Right lobe of liver (tissue), 6 donors: Measurements from ENCODE around the gene INMT. TPM values are rescaled to one million over a fixed set of nuclear protein-coding genes. Genes with fewer than 3 reads are reported as not detected.

Experiments used
- ATAC-seq, 4 donors: fragments of 200-7000 bp; cut with Tn5 transposase; one replicate each; pipeline ENCODE4 v1.9.1; 2020; ENCODE audit warnings: mild to moderate bottlenecking in 4 of 4, moderate library complexity in 4 of 4
- DNase-seq, 3 donors: peaks; one replicate each; pipeline ENCODE4 v3.0.0-alpha.2; 2020
- H3K27ac ChIP-seq, 3 donors: fragments of 200-600 bp; one replicate each; pipeline ENCODE4 v1.8.0; 2022
- H3K27me3 ChIP-seq, 2 donors: fragments of 200-600 bp; one replicate each; pipeline ENCODE4 v1.8.0; 2022
- H3K36me3 ChIP-seq, 4 donors: fragments of 200-600 bp; sonication (generic) in 1 of 4; one replicate each; pipeline versions ENCODE4 v1.5.1 to v1.8.0; 2017 to 2022; ENCODE audit warnings: control low read depth in 1 of 4
- H3K4me1 ChIP-seq, 4 donors: fragments of 200-600 bp; sonication (generic) in 1 of 4; one replicate each; pipeline versions ENCODE4 v1.5.1 to v1.8.0; 2017 to 2022; ENCODE audit warnings: control low read depth in 1 of 4
- H3K4me3 ChIP-seq, 3 donors: fragments of 200-600 bp; one replicate each; pipeline ENCODE4 v1.8.0; 2022
- H3K9me3 ChIP-seq, 4 donors: fragments of 200-600 bp; sonication (generic) in 1 of 4; one replicate each; pipeline versions ENCODE4 v1.5.1 to v1.8.0; 2017 to 2022; ENCODE audit warnings: control low read depth in 1 of 4
- CTCF ChIP-seq, 4 donors: fragments of 200-600 bp in 3 of 4; fragments of 450-650 bp in 1 of 4; IDR thresholded peaks; one replicate each; pipeline versions ENCODE4 v1.5.1 to v1.8.0; 2016 to 2022; ENCODE audit warnings: antibody characterized with exemption in 4 of 4, mild to moderate bottlenecking in 2 of 4
- POLR2A ChIP-seq: fragments of 450-650 bp; IDR thresholded peaks from one replicate; pipeline ENCODE4 v1.6.1; 2017; ENCODE audit warnings: antibody characterized with exemption, mild to moderate bottlenecking
- WGBS: methylation state at CpG from one replicate; pipeline ENCODE4 v1.1.6; 2018; ENCODE audit warnings: low coverage, low lambda C conversion rate; ENCODE audit not compliant: insufficient coverage; ENCODE audit errors: missing lambda C conversion rate; 5-methylcytosine and 5-hydroxymethylcytosine counted together
- intact Hi-C, 2 donors: fragments of 100-400 bp; cut with DNase I; formaldehyde crosslinking; loops; one replicate each; pipeline versions ENCODE4 v1.11.2 to v1.14.1; 2022
- total RNA-seq, 6 experiments: library from RNA; depleted of rRNA in 2 of 6; stranded (reverse); fragments of >200 nt in 2 of 6; fragmentation: NEBNext Ultra II Directional in 3 of 6; extraction: Animal tissue kit (Norgen Biotek cat#: 25700) in 3 of 6; gene quantifications; one replicate each; pipeline versions ENCODE4 v1.1.0 to v1.2.4, GENCODE V29; 2016 to 2023
- donor health status: DM: no; HTN: yes; CAD: no.
- donor health status: DM: no; HTN: no; CAD: no.
- donor health status: DM: no; HTN: no; CAD: no.
- donor health status: DM: no; HTN: yes; CAD: no.
- donor health status: DM: no; HTN: yes; CAD: no.

Gene INMT
- total RNA-seq, 6 experiments from 2014 or later = 14.7 to 58.9 (median 35.5) TPM

GRCh38 chr7:30733216-30733615, 18.7 kb upstream of the INMT start:
- no peak overlapping the region for H3K4me3 ChIP-seq
- intact Hi-C loops = no loop called here
- no peaks in the 10 kb centered on the region for H3K9me3 ChIP-seq
- no peaks in the 10 kb centered on the region for H3K27me3 ChIP-seq
- no peak for TF ChIP-seq POLR2A
- no peak for TF ChIP-seq CTCF (IDR thresholded peaks at IDR 0.05)
- no CpG with 5 or more reads among the region's 6 CpGs for WGBS
- no peak overlapping the region for H3K27ac ChIP-seq
- DNase-seq (no peak), ATAC-seq (peak in 1 of 4 donors; percentile 12)
- H3K4me1 ChIP-seq = no peaks in the 10 kb centered on the region
- no peaks in the 10 kb centered on the region for H3K36me3 ChIP-seq

GRCh38 chr7:30733691-30734090, 18.2 kb upstream of the INMT start:
- intact Hi-C loops = no loop called here
- H3K27me3 ChIP-seq = no peaks in the 10 kb centered on the region
- no peak for TF ChIP-seq CTCF (IDR thresholded peaks at IDR 0.05)
- TF ChIP-seq POLR2A = no peak
- WGBS = 83% methylated on average over 1 of the region's 11 CpGs
- H3K36me3 ChIP-seq = no peaks in the 10 kb centered on the region
- no peaks in the 10 kb centered on the region for H3K9me3 ChIP-seq
- ATAC-seq = no peak
- H3K27ac ChIP-seq = no peak overlapping the region
- DNase-seq = no peak
- H3K4me1 ChIP-seq = no peaks in the 10 kb centered on the region
- no peak overlapping the region for H3K4me3 ChIP-seq

- H3K4me3 ChIP-seq = no peak overlapping the region
- H3K27ac ChIP-seq = no peak overlapping the region
- 79% methylated on average over 6 of the region's 7 CpGs for WGBS
- H3K36me3 ChIP-seq = no peaks in the 10 kb centered on the region
- no peaks in the 10 kb centered on the region for H3K4me1 ChIP-seq
- intact Hi-C loops = no loop called here
- H3K9me3 ChIP-seq = no peaks in the 10 kb centered on the region
- H3K27me3 ChIP-seq = no peaks in the 10 kb centered on the region
- no peak for DNase-seq
- no peak for ATAC-seq
- no peak for TF ChIP-seq POLR2A
- TF ChIP-seq CTCF (IDR thresholded peaks at IDR 0.05) = no peak
Measured at GRCh38 chr7:30734497-30734896, 17.4 kb upstream of the INMT start.

- intact Hi-C loops = no loop called here
- DNase-seq (no peak), ATAC-seq (no peak)
- no peaks in the 10 kb centered on the region for H3K9me3 ChIP-seq
- no peaks in the 10 kb centered on the region for H3K36me3 ChIP-seq
- H3K4me3 ChIP-seq = no peak overlapping the region
- H3K27ac ChIP-seq = no peak overlapping the region
- TF ChIP-seq CTCF (IDR thresholded peaks at IDR 0.05) (no peak), POLR2A (no peak)
- H3K4me1 ChIP-seq = no peaks in the 10 kb centered on the region
- WGBS = 80% methylated on average over 1 of the region's 3 CpGs
- no peaks in the 10 kb centered on the region for H3K27me3 ChIP-seq
Measured at GRCh38 chr7:30735631-30736030, 16.3 kb upstream of the INMT start.

GRCh38 chr7:30736291-30736690, 15.6 kb upstream of the INMT start:
- intact Hi-C loops = no loop called here

More at GRCh38 chr7:30736291-30736690, 15.6 kb upstream of the INMT start:
- Histone ChIP-seq H3K36me3 (no peaks in the 10 kb centered on the region), H3K4me3 (no peak overlapping the region), H3K27ac (no peak overlapping the region), H3K4me1 (no peaks in the 10 kb centered on the region), H3K27me3 (no peaks in the 10 kb centered on the region), H3K9me3 (no peaks in the 10 kb centered on the region)
- WGBS = 85% methylated on average over 4 of the region's 4 CpGs
- TF ChIP-seq POLR2A (no peak), CTCF (IDR thresholded peaks at IDR 0.05) (no peak)
- ATAC-seq (no peak), DNase-seq (no peak)
